HPDE6-E6E7 (cell line): Measurements from ENCODE around the gene EPS15.
"Not testable (repeated sequence)": the region's sequence is repeated elsewhere in the genome, so short reads cannot be mapped to it uniquely, and the experiment has no call there.

Source experiments
- DNase-seq: peaks from one replicate; pipeline ENCODE4 v3.0.0; 2011; ENCODE audit warnings: missing footprints; ENCODE audit errors: extremely low spot score

EPS15 gene

GRCh38 chr1:51336711-51337110, 182.4 kb downstream of the EPS15 start:
- DNase-seq, result no peak

GRCh38 chr1:51336004-51336403, 183.1 kb downstream of the EPS15 start:
- no peak for DNase-seq

- no peak for DNase-seq
Observed at GRCh38 chr1:51331206-51332100, 187.6 kb downstream of the EPS15 start.

- DNase-seq, result no peak
Observed at GRCh38 chr1:51330331-51331201, 188.5 kb downstream of the EPS15 start, which contains the start of gene TTC39A. TSS of gene TTC39A (minus strand) at chr1:51330562. CDS start at chr1:51330477, 85 bp downstream.

- no peak for DNase-seq
Observed at GRCh38 chr1:51329443-51330325, 189.4 kb downstream of the EPS15 start.

- DNase-seq, result no peak
Observed at GRCh38 chr1:51328926-51329325, 190.1 kb downstream of the EPS15 start.

- no peak for DNase-seq
Observed at GRCh38 chr1:51328279-51328678, 190.8 kb downstream of the EPS15 start.

- no peak for DNase-seq
Observed at GRCh38 chr1:51327386-51327785, 191.7 kb downstream of the EPS15 start.

GRCh38 chr1:51326839-51327238, 192.2 kb downstream of the EPS15 start:
- DNase-seq, result no peak

- DNase-seq, result no peak
Observed at GRCh38 chr1:51325878-51326755, 192.9 kb downstream of the EPS15 start.

GRCh38 chr1:51325391-51325790, 193.7 kb downstream of the EPS15 start:
- no peak for DNase-seq

GRCh38 chr1:51325011-51325385, 194.1 kb downstream of the EPS15 start:
- DNase-seq, result not testable (repeated sequence)

- DNase-seq, result no peak
Observed at GRCh38 chr1:51324251-51325010, 194.6 kb downstream of the EPS15 start.

GRCh38 chr1:51323778-51324177, 195.3 kb downstream of the EPS15 start:
- DNase-seq, result no peak

GRCh38 chr1:51322417-51323101, 196.5 kb downstream of the EPS15 start:
- no peak for DNase-seq

- no peak for DNase-seq
Observed at GRCh38 chr1:51321924-51322280, 197.2 kb downstream of the EPS15 start.

- DNase-seq, result no peak
Observed at GRCh38 chr1:51320967-51321923, 197.8 kb downstream of the EPS15 start.

GRCh38 chr1:51317798-51318197, 201.3 kb downstream of the EPS15 start:
- DNase-seq, result no peak
